ENCODE measurements around the gene CHP2.

DNA sequence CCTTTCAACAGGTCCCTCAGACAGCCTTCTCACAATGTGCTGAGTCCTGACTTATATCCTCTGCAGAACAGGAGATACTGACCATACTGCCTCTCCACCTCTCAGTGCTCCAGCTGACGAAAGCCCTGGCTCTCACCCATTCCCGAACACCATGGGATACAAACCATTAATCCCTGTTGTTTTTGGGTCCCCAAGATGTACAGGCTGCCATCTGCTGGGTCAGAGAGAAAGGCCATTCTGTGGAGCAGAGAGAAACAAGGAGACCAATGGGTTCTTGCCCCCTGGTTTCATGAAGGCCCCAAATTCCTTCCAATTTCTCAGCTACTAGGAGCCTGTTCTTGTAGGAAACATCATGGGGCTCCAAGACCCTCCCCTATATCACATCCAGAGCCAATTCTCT, 44.8 kb upstream of the CHP2 start:
- TF ChIP-seq EP300 (IDR thresholded peaks at IDR 0.05) = no peak
- TF ChIP-seq POLR2A (IDR thresholded peaks at IDR 0.05) = no peak
- TF ChIP-seq, protein P1, sequence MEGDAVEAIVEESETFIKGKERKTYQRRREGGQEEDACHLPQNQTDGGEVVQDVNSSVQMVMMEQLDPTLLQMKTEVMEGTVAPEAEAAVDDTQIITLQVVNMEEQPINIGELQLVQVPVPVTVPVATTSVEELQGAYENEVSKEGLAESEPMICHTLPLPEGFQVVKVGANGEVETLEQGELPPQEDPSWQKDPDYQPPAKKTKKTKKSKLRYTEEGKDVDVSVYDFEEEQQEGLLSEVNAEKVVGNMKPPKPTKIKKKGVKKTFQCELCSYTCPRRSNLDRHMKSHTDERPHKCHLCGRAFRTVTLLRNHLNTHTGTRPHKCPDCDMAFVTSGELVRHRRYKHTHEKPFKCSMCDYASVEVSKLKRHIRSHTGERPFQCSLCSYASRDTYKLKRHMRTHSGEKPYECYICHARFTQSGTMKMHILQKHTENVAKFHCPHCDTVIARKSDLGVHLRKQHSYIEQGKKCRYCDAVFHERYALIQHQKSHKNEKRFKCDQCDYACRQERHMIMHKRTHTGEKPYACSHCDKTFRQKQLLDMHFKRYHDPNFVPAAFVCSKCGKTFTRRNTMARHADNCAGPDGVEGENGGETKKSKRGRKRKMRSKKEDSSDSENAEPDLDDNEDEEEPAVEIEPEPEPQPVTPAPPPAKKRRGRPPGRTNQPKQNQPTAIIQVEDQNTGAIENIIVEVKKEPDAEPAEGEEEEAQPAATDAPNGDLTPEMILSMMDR (IDR thresholded peaks at IDR 0.05) = no peak
- no peak for TF ChIP-seq POLR2AphosphoS5 (IDR thresholded peaks at IDR 0.05)
